Cardiac ventricle fibroblast (primary cell): Measurements from ENCODE around the gene TRIM49B. TPM values are rescaled to one million over a fixed set of nuclear protein-coding genes. Genes with fewer than 3 reads are reported as not detected.

Experiments used
- total RNA-seq: library from RNA; depleted of rRNA; stranded (reverse); fragments of >200 nt; gene quantifications from 2 replicates; pipeline ENCODE4 v1.2.3, GENCODE V29; 2015

Gene TRIM49B, protein sequence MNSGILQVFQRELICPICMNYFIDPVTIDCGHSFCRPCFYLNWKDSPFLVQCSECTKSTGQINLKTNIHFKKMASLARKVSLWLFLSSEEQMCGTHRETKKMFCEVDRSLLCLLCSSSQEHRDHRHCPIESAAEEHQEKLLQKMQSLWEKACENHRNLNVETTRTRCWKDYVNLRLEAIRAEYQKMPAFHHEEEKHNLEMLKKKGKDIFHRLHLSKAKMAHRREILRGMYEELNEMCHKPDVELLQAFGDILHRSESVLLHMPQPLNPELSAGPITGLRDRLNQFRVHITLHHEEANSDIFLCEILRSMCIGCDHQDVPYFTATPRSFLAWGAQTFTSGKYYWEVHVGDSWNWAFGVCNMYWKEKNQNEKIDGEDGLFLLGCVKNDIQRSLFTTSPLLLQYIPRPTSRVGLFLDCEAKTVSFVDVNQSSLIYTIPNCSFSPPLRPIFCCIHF
- total RNA-seq, result not detected in 2 replicates

DNA sequence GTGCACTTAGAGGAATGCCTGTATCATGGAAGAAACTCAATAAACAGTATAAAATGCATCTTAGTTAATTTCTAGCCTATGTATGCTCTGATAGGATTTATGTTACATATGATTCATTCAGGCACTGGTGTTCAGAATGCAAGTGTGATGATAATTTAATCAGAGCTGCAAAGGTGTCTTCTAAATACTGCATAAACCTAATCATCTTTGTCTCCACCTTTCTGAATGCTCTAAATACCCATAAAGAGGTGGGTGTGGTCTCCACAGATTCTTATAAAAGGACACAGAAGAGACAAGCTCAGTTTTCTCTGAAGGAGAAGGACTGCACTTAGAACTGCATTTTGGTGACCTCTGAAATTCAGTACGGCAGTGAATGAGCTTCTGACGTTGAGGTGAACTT, at the start of gene TRIM49B:
TSS of gene TRIM49B (plus strand) at position 301 of the 400 bp plus-strand sequence. CDS start 2,777 bp downstream, outside the sequence.

DNA sequence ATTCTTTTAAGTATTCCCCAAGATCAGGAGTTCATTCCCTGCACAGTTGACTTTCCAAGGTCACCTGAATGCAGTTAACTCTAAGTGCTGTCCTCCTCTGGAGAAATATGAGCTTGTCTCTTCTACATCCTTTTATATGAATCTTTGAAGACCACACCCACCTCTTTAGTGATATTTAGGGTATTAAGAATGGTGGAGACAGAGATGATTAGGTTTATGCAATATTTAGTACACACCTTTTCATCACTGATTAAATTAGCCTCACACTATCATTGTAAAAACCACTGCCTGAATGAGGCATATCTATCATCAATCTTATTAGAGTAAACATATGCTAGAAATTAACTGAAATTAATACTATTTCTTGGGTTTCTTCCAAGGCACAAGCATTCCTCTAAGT, 44.8 kb upstream of the TRIM49B start, which contains the start of gene TRIM51G:
TSS of gene TRIM51G (minus strand) at position 101 of the 400 bp plus-strand sequence. CDS start 2,190 bp downstream, outside the sequence.

DNA sequence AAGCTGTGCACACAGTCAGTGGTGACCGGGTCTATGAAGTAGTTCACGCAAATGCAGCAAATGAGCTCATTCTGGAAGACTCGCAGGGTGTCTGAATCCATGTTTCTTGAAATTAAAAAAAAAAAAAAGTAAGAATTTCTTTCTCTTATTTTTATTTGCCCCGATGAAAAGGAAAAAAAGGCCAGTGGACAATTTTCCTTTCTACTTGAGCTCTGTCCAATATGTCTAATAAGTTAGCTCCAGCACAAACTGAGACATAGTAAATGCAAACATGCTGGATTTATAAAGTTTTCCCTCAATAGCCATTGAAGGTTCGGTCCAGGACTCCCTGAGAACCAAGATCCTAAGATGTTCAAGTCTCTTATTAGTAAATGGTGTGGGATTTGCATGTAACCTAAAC, 30.4 kb downstream of the TRIM49B start, which contains the start of gene TRIM64C:
TSS of gene TRIM64C (minus strand) at position 101 of the 400 bp plus-strand sequence. CDS start at position 101, 0 bp downstream.

Other genes starting within 250 kb of the TRIM49B start
- gene TRIM51G, start 44.9 kb upstream of the TRIM49B start, total RNA-seq, result not detected in 2 replicates
- not detected in 2 replicates for gene TRIM64C, start 30.3 kb downstream of the TRIM49B start, total RNA-seq
- gene FOLH1, start 179.8 kb downstream of the TRIM49B start, total RNA-seq, result not detected in 2 replicates